Glomerular visceral epithelial cell (primary cell): ENCODE data around the gene RGS7.
"Not testable (repeated sequence)": the region's sequence is repeated elsewhere in the genome, so short reads cannot be mapped to it uniquely, and the experiment has no call there.

Experiments used
- DNase-seq: peaks from one replicate; pipeline ENCODE4 v3.0.0-alpha.2; 2016; ENCODE audit errors: extremely low spot score

RGS7 gene

GRCh38 chr1:241213139-241213538 lies 143.9 kb downstream of the RGS7 start:
- no peak for DNase-seq

- DNase-seq = no peak
Observed at GRCh38 chr1:241212628-241213027, 144.4 kb downstream of the RGS7 start.

GRCh38 chr1:241208910-241209379 lies 148.1 kb downstream of the RGS7 start:
- no peak for DNase-seq

- no peak for DNase-seq
Observed at GRCh38 chr1:241203817-241204216, 153.2 kb downstream of the RGS7 start.

GRCh38 chr1:241202401-241202800 lies 154.6 kb downstream of the RGS7 start:
- DNase-seq = no peak

- DNase-seq = no peak
Observed at GRCh38 chr1:241186716-241187115, 170.3 kb downstream of the RGS7 start.

- DNase-seq = no peak
Observed at GRCh38 chr1:241181971-241182370, 175.0 kb downstream of the RGS7 start.

GRCh38 chr1:241181471-241181870 lies 175.5 kb downstream of the RGS7 start:
- DNase-seq = no peak

- no peak for DNase-seq
Observed at GRCh38 chr1:241180569-241180968, 176.4 kb downstream of the RGS7 start.

- DNase-seq = no peak
Observed at GRCh38 chr1:241177660-241178059, 179.3 kb downstream of the RGS7 start.

GRCh38 chr1:241172486-241172885 lies 184.5 kb downstream of the RGS7 start:
- no peak for DNase-seq

- no peak for DNase-seq
Observed at GRCh38 chr1:241171991-241172390, 185.0 kb downstream of the RGS7 start.

- DNase-seq = no peak
Observed at GRCh38 chr1:241167121-241167630, 189.8 kb downstream of the RGS7 start.

GRCh38 chr1:241166625-241167024 lies 190.4 kb downstream of the RGS7 start:
- no peak for DNase-seq

- DNase-seq = not testable (repeated sequence)
Observed at GRCh38 chr1:241165256-241165655, 191.7 kb downstream of the RGS7 start.

GRCh38 chr1:241163363-241163762 lies 193.6 kb downstream of the RGS7 start:
- no peak for DNase-seq

- DNase-seq = no peak
Observed at GRCh38 chr1:241161188-241161689, 195.8 kb downstream of the RGS7 start.

GRCh38 chr1:241157435-241157834 lies 199.6 kb downstream of the RGS7 start:
- no peak for DNase-seq

- DNase-seq = no peak
Observed at GRCh38 chr1:241156231-241156965, 200.6 kb downstream of the RGS7 start.

- no peak for DNase-seq
Observed at GRCh38 chr1:241145881-241146280, 211.1 kb downstream of the RGS7 start.

- DNase-seq = no peak
Observed at GRCh38 chr1:241143765-241144442, 213.1 kb downstream of the RGS7 start.

- no peak for DNase-seq
Observed at GRCh38 chr1:241142493-241142892, 214.5 kb downstream of the RGS7 start.

- DNase-seq = not testable (repeated sequence)
Observed at GRCh38 chr1:241141646-241142045, 215.4 kb downstream of the RGS7 start.
